Mucosa of gallbladder (tissue), 1 donor: Measurements from ENCODE around the gene EPB41. TPM values are rescaled to one million over a fixed set of nuclear protein-coding genes. Genes with fewer than 3 reads are reported as not detected.
"Not testable (repeated sequence)": the region's sequence is repeated elsewhere in the genome, so short reads cannot be mapped to it uniquely, and the experiment has no call there.

Source experiments
- DNase-seq: peaks from one replicate; pipeline ENCODE4 v3.0.0-alpha.2; 2020; ENCODE audit warnings: low spot score
- total RNA-seq: library from RNA; stranded (reverse); gene quantifications from one replicate; pipeline ENCODE4 v1.2.1, GENCODE V29; 2021
- donor health status: DM: no; HTN: no; CAD: no.

Gene EPB41
- total RNA-seq, 1 donor from 2014 or later, result 71.7 TPM

- no peak for DNase-seq
These were observed 12.9 kb downstream of the EPB41 start for GRCh38 chr1:28927266-28927647.

DNA sequence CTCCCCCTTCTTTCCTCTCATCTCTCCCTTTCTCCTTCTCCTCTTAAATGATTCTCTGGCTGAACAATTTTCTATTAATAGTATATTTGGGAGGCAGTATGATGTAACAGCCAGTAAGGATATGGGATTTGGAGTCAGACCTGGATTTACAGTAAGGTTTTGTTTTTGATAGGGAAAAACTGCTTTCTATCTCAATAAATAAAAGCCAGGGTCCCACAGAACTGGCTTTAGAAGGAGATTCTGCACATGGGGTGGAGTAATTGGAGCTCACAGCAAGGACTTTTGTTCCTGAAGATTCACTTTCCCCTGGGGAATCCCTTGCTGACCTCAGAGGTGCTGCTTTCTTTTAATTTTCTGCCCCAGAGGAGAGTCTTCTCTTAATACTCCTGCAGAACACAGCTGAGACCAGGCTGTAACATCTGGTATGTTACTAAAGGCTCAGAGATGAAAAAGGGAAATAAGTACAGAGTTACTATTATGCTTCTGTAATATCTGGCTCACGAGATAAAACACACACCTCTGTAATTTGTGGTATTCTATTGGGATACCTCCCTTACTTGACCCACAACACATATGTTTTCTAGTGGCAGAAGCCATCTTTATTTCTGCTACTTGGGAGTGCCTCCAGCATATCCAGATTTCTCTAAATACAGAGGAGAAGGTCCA, 13.4 kb downstream of the EPB41 start:
- no peak for DNase-seq

- DNase-seq, result no peak
These were observed 14.1 kb downstream of the EPB41 start for GRCh38 chr1:28928314-28928941.

- no peak for DNase-seq
These were observed 18.9 kb downstream of the EPB41 start for GRCh38 chr1:28933277-28933676.

DNA sequence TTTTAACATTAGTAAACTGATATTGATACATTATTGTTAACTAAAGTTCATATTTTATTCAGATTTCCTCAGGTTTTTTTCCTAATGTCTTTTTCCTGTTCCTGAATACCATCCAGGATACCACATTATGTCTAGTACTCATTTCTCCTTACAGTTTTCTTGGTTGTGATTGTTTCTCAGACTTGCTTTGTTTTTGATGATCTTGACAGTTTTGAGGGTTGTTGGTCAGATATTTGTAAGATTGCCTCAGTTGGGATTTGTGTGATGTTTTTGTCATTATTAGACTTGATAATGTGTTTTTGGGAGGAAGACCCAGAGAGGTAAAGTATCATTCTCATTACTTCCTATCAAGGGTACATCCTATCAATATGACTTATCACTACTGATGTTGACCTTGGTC, 19.5 kb downstream of the EPB41 start:
- DNase-seq, result no peak

DNA sequence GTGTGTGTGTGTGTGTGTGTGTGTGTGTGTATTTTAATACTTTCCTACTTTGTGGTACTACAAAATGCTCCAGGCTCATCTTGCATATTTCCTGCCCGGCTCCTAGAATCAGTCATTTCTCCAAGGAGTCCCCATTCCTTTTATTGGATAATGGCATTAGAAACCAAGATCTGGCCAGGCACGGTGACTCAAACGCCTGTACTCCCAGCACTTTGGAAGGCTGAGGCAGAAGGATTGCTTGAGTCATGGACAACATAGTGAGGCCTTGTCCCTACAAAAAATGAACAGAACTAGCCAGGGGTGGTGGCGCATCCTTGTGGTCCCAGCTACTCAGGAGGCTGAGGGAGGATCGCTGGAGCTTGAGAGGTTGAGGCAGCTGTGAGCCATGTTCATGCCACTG, 20.3 kb downstream of the EPB41 start:
- no peak for DNase-seq

DNA sequence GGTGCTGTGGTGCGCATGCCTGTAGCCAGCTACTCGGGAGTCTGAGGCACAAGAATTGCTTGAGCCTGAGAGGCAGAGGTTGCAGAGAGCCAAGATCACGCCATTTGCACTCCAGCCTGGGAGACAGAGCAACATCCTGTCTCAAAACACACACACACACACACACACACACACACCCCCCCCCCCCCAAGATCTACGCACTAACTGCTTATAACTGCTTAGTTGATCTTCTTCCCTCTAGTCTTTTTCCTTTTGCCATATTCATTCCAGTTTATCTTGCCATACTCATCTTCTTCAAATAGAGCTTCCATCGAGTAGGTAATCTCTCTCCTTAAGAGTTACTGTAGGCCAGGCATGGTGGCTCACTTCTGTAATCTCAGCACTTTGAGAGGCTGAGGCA, 20.9 kb downstream of the EPB41 start:
- DNase-seq, result no peak

DNA sequence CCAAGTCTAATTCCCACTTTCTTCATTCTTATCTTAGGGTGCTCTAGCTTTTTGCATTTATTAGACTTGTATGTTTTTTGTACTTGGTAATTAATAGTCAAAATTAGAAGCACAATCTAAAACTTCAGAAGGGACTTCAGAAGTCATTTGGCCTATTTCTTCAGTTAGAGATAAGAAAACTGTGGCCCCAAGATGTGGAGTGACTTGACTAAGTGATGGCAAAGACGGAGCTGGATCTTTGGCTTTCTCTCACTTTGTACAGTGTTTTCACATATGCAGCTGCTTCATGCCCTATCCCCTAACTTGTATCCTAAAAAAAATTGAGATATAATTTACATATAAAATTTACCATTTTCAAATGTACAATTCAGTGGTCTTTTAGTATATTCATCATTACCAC, 21.7 kb downstream of the EPB41 start:
- DNase-seq, result no peak

DNA sequence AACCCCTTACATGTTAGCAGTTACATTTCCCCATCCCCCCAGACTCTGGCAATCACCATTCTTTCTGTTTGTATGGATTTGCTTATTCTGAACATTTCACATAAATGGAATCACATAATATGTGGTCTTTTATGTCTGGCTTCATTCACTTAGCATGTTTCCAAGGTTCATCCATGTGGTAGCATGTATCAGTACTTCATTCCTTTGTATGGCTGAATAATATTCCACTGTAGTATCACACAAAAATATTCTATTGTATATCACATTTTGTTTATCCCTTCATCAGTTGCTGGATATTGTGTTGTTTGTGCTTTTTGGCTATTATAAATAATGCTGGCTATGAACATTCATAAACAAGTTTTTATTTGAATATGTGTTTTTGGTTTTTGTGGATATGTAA, 22.2 kb downstream of the EPB41 start:
- no peak for DNase-seq

DNA sequence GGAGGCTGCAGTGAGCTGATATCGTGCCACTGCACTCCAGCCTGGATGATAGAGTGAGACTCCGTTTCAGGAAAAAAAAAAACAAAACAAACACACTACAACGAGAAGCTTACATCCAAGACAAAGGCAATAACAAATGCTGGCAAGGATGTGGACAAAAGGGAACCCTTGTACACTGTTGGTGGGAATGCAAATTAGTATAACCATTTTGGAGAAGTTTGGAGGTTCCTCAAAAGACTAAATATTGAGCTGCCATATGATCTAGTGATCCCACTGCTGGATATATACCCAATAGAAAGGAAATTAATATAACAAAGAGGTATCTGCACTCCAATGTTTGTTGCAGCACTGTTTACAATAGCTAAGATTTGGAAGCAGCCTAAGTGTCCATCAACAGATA, 29.2 kb downstream of the EPB41 start:
- DNase-seq, result not testable (repeated sequence)

DNA sequence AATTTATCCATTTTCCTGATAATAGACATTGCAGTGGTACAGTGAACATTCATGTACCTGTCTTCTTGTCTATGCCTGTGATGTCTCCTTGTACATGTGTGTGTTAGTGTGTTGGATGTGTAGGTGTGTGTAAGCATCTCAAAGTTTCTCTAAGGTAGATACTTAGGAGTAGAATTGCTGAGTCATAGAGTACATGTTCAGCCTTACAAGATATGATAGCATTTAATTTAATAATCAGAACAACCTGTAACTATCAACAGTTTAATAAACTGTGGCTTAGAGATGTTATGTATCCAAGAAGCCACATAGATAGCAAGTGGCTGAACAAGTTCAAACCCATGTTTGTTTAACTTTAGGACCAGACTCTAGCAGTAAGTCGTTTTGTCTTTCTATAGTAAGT, 35.6 kb downstream of the EPB41 start:
- DNase-seq, result no peak

GRCh38 chr1:28950449-28950848, 36.1 kb downstream of the EPB41 start:
- no peak for DNase-seq

- DNase-seq, result no peak
These were observed 39.9 kb downstream of the EPB41 start for GRCh38 chr1:28954126-28954726.

GRCh38 chr1:28956038-28956464, 41.7 kb downstream of the EPB41 start:
- DNase-seq, result no peak

DNA sequence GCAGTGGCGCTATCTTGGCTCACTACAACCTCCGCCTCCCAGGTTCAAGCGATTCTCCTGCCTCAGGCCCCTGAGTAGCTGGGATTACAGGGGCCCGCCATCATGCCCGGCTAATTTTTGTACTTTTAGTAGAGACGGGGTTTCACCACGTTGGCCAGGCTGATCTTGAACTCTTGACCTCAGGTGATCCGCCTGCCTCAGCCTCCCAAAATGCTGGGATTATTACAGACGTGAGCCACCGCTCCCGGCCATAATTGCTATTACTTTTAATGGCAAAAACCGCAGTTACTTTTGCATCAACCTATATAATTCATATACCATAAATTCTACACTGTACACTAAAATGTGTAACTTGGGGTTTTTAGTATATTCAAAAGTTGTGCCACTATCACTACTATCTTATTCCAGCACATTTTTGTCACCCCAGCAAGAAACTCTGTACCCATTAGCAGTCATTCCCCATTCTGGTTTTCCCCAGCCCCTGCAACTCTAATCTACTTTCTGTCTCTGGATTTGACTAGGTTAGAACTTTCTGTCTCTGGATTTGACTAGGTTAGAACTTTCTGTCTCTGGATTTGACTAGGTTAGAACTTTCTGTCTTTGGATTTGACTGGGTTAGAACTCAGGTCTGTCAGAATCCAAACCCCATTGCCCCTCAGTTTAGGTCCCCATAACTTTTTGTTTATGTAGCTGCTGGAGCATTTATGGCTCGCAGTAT, 47.9 kb downstream of the EPB41 start:
- DNase-seq, result not testable (repeated sequence)

- no peak for DNase-seq
These were observed 51.0 kb downstream of the EPB41 start for GRCh38 chr1:28965271-28965870.

DNA sequence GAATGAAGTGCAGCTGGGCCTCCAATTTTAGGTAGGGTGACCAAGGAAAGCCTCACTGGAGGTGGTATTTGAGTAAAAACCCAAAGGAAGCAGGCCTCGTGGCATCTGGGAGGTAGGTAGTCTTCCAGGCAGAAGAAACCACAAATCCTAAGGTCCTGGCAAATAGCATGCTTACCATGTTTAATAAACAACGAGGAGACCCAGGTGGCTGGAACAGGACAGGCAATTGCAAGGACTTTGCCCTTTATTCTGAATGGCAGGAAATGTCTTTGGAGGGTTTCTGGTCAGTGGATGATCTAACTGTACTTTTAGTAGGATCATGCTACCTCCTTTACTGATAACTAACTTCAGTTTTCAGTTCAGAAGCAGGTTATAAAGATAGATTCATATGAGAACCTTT, 52.2 kb downstream of the EPB41 start:
- DNase-seq, result peak; percentile 38

- no peak for DNase-seq
These were observed 57.8 kb downstream of the EPB41 start for GRCh38 chr1:28971980-28972771.

- no peak for DNase-seq
These were observed 59.4 kb downstream of the EPB41 start for GRCh38 chr1:28973596-28974421.

DNA sequence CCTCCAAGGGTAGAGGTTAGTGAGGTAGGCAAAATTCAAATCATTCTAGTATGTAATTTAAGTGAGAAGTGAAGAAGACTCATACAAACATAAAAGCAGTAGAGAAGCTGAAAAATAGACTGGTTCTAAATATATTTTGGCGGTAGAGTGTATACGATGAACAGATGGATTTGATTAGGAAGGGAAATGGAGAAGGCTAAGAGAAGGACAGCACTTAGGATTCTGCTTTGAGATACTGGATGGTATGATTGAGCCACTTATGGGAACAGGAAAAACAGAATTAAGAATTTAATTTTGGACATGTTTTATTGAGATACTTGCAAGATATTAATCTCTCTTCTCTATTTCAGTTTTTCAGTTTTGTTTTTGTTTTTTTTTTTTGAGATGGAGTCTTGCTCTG, 60.1 kb downstream of the EPB41 start:
- no peak for DNase-seq

DNA sequence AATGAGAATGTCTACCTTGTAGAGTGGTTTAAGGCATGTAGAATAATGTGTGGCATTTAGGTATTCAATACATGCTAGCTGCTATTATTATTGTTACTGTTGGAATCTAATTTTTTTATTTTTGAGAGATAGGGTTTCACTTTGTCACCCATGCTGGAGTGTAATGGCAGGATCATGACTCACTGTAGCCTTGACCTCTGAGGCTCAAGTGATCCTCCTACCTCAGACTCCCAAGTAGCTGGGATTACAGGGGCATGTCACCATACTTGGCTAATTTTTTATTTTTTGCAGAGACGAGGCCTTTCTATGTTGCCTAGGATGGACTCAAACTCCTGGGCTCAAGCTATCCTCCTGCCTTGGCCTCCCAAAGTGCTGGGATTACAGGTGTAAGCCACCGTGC, 61.9 kb downstream of the EPB41 start:
- no peak for DNase-seq
